Loucy (cell line): ENCODE results near the gene DNMBP.

ENCODE experiments used
- H2AFZ ChIP-seq: fragments of 200-600 bp; sonication (generic); 2 replicates; pipeline ENCODE4 v1.6.0; 2016; ENCODE audit warnings: antibody characterized with exemption, mild to moderate bottlenecking, low read length, moderate library complexity
- H3F3A ChIP-seq: fragments of 200-600 bp; 2 replicates; pipeline ENCODE4 v1.6.0; 2016; ENCODE audit warnings: antibody characterized with exemption, low read depth, mild to moderate bottlenecking
- H3K27me3 ChIP-seq: fragments of 200-600 bp; sonication (generic); 2 replicates; pipeline ENCODE4 v1.6.1; 2014; ENCODE audit warnings: low read length, mild to moderate bottlenecking; ENCODE audit not compliant: insufficient read depth, poor library complexity, severe bottlenecking
- H3K36me3 ChIP-seq: fragments of 200-600 bp; sonication (generic); 2 replicates; pipeline ENCODE4 v1.6.1; 2016; ENCODE audit warnings: low read length; ENCODE audit not compliant: insufficient read depth
- H3K4me1 ChIP-seq: fragments of 200-600 bp; sonication (generic); 2 replicates; pipeline ENCODE4 v1.5.1; 2014; ENCODE audit warnings: low read length, mild to moderate bottlenecking; ENCODE audit not compliant: insufficient read depth, poor library complexity, severe bottlenecking
- H3K4me2 ChIP-seq: fragments of 200-600 bp; sonication (generic); 2 replicates; pipeline ENCODE4 v1.6.0; 2014; ENCODE audit warnings: antibody characterized with exemption, low read length, low read depth, mild to moderate bottlenecking; ENCODE audit not compliant: poor library complexity, severe bottlenecking
- H3K4me3 ChIP-seq: fragments of 200-600 bp; sonication (generic); 2 replicates; pipeline ENCODE4 v1.5.1; 2014; ENCODE audit warnings: low read length, mild to moderate bottlenecking, mixed read lengths; ENCODE audit not compliant: poor library complexity, severe bottlenecking
- H3K79me2 ChIP-seq: fragments of 200-600 bp; sonication (generic); 2 replicates; pipeline ENCODE4 v1.6.1; 2014; ENCODE audit warnings: low read length; ENCODE audit not compliant: insufficient read depth
- H3K9ac ChIP-seq: fragments of 200-600 bp; sonication (generic); 2 replicates; pipeline ENCODE4 v1.6.0; 2014; ENCODE audit warnings: mild to moderate bottlenecking, low read depth, low read length, moderate library complexity; ENCODE audit not compliant: poor library complexity, severe bottlenecking
- H3K9me2 ChIP-seq: fragments of 200-600 bp; sonication (generic); replicated peaks from 2 replicates; pipeline ENCODE4 v1.6.1; 2016; ENCODE audit warnings: low read depth, low read length, mixed read lengths
- H3K9me3 ChIP-seq: fragments of 200-600 bp; sonication (generic); 2 replicates; pipeline ENCODE4 v1.6.1; 2014; ENCODE audit warnings: mild to moderate bottlenecking, antibody characterized with exemption, low read length, low read depth; ENCODE audit not compliant: insufficient read depth
- H4K20me1 ChIP-seq: fragments of 200-600 bp; sonication (generic); 2 replicates; pipeline ENCODE4 v1.6.0; 2014; ENCODE audit warnings: antibody characterized with exemption, low read length, mild to moderate bottlenecking; ENCODE audit not compliant: insufficient read depth, poor library complexity, severe bottlenecking
- EZH2phosphoT487 ChIP-seq: fragments of 200-600 bp; IDR thresholded peaks from 2 replicates; pipeline ENCODE4 v1.6.1; 2018; ENCODE audit warnings: antibody characterized with exemption, mild to moderate bottlenecking, moderate library complexity, borderline replicate concordance
- TF ChIP-seq, protein P1 (sequence below): fragments of 200-600 bp; sonication (generic); conservative IDR thresholded peaks from 2 replicates; pipeline ENCODE4 v1.5.1; 2014; ENCODE audit warnings: mild to moderate bottlenecking, antibody characterized with exemption, low read length

Gene DNMBP

GRCh38 chr10:100038561-100039071 is 28.9 kb upstream of the DNMBP start:
- Histone ChIP-seq H2AFZ (0 out of 2 replicates have a peak overlapping the region, but pooled peaks have one; percentile 23), H3K9me2 (no peaks in the 10 kb centered on the region), H3K79me2 (no peaks in the 10 kb centered on the region), H3K9ac (no peak overlapping the region), H3K9me3 (no peaks in the 10 kb centered on the region), H3K36me3 (no peaks in the 10 kb centered on the region), H4K20me1 (no peaks in the 10 kb centered on the region), H3K4me2 (no peak overlapping the region), H3K4me1 (no peaks in the 10 kb centered on the region), H3K4me3 (no peak overlapping the region), H3F3A (no peaks in the 10 kb centered on the region), H3K27me3 (no peaks in the 10 kb centered on the region)
- TF ChIP-seq EZH2phosphoT487: no peak
- TF ChIP-seq, protein P1, sequence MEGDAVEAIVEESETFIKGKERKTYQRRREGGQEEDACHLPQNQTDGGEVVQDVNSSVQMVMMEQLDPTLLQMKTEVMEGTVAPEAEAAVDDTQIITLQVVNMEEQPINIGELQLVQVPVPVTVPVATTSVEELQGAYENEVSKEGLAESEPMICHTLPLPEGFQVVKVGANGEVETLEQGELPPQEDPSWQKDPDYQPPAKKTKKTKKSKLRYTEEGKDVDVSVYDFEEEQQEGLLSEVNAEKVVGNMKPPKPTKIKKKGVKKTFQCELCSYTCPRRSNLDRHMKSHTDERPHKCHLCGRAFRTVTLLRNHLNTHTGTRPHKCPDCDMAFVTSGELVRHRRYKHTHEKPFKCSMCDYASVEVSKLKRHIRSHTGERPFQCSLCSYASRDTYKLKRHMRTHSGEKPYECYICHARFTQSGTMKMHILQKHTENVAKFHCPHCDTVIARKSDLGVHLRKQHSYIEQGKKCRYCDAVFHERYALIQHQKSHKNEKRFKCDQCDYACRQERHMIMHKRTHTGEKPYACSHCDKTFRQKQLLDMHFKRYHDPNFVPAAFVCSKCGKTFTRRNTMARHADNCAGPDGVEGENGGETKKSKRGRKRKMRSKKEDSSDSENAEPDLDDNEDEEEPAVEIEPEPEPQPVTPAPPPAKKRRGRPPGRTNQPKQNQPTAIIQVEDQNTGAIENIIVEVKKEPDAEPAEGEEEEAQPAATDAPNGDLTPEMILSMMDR: no peak

GRCh38 chr10:100037758-100038315 is 28.1 kb upstream of the DNMBP start:
- Histone ChIP-seq H3K9ac (no peak overlapping the region), H3F3A (no peaks in the 10 kb centered on the region), H3K4me2 (no peak overlapping the region), H3K27me3 (no peaks in the 10 kb centered on the region), H3K9me2 (no peaks in the 10 kb centered on the region), H2AFZ (no peak overlapping the region), H3K9me3 (no peaks in the 10 kb centered on the region), H3K79me2 (no peaks in the 10 kb centered on the region), H3K36me3 (no peaks in the 10 kb centered on the region), H3K4me1 (no peaks in the 10 kb centered on the region), H3K4me3 (no peak overlapping the region), H4K20me1 (no peaks in the 10 kb centered on the region)
- no peak for TF ChIP-seq EZH2phosphoT487
- TF ChIP-seq, protein P1: no peak

DNA sequence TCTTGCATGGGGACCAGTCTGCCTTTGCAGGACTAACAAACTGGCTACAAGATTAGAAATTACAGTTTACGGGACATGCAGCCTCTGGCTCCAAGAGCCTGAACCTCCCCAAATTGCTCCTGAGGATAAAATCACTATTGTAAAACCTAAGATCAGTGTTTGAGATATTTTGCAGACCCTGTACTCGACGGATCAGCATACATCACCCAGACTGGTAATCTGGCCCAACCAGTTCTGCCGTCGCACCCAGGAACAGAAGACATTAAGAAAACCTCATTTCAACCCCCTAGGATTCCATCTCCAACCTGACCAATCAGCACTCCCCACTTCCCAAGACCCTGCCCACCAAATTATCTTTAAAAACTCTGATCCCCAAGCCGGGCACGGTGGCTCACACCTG is 27.1 kb upstream of the DNMBP start:
- Histone ChIP-seq H3K4me1 (no peaks in the 10 kb centered on the region), H3K9me2 (no peaks in the 10 kb centered on the region), H3K4me3 (no peak overlapping the region), H3K9me3 (no peaks in the 10 kb centered on the region), H3K4me2 (no peak overlapping the region), H2AFZ (no peak overlapping the region), H3K36me3 (no peaks in the 10 kb centered on the region), H3K9ac (no peak overlapping the region), H4K20me1 (no peaks in the 10 kb centered on the region), H3K79me2 (no peaks in the 10 kb centered on the region), H3F3A (no peaks in the 10 kb centered on the region), H3K27me3 (no peaks in the 10 kb centered on the region)
- TF ChIP-seq, protein P1: no peak
- TF ChIP-seq EZH2phosphoT487: no peak
